Fibroblast of lung (primary cell): Measurements from ENCODE around the gene TPSG1.

Experiments
- EZH2 ChIP-seq: IDR thresholded peaks from 2 replicates; pipeline ENCODE4 v1.5.1; 2012; ENCODE audit warnings: low read length, control low read depth, mild to moderate bottlenecking; ENCODE audit errors: missing control alignments
- TF ChIP-seq, protein P1 (sequence below), 2 donors: IDR thresholded peaks in 1 of 2; conservative IDR thresholded peaks in 1 of 2; 1 replicate in 1 of 2; 2 replicates in 1 of 2; pipeline ENCODE4 v1.5.1; 2011 to 2012; ENCODE audit warnings: low read length in 2 of 2, control low read depth in 1 of 2, inconsistent platforms in 1 of 2, low read depth in 1 of 2, mild to moderate bottlenecking in 1 of 2

DNA sequence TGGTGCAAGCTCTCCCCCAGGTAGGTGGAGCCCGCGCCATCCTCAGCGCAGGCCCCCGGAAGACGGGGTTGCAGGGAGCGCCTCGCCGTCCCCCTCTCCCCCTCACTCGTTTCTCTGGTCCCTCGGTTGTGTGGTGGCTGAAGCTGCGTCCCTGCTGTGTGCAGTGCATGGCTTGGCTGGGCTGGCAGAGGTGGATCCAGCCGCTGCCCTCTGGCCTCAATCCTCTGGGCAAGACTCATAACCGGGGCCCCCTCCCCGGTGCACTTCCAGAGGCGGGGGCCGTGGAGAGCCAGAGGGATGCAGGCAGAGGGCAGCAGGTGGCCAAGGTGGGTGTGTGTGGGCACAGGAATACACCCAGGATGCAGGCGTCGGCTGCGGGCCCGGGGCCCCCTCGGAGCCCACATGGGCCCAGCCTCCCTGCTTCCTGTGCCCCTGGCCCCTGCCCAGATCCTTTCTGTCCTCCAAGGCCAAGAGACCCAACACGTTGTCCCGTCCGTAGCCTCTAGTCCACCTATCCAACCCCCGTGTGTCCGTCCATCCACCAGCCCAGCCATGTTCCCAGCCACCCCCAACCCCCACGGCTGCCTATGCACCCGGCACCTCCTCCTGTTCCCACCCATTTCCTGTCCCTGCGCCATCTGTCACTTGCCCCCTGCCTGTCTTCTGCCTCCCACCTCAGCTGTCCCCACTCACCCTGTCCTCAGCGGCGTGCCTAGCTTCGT lies 9.3 kb downstream of the TPSG1 start:
- TF ChIP-seq, protein P1, sequence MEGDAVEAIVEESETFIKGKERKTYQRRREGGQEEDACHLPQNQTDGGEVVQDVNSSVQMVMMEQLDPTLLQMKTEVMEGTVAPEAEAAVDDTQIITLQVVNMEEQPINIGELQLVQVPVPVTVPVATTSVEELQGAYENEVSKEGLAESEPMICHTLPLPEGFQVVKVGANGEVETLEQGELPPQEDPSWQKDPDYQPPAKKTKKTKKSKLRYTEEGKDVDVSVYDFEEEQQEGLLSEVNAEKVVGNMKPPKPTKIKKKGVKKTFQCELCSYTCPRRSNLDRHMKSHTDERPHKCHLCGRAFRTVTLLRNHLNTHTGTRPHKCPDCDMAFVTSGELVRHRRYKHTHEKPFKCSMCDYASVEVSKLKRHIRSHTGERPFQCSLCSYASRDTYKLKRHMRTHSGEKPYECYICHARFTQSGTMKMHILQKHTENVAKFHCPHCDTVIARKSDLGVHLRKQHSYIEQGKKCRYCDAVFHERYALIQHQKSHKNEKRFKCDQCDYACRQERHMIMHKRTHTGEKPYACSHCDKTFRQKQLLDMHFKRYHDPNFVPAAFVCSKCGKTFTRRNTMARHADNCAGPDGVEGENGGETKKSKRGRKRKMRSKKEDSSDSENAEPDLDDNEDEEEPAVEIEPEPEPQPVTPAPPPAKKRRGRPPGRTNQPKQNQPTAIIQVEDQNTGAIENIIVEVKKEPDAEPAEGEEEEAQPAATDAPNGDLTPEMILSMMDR (conservative IDR thresholded peaks at IDR 0.05 in 1 of 2, IDR thresholded peaks at IDR 0.05 in 1 of 2; ENCODE audit: low read depth in 1 of 2, low read length in 2 of 2) = no peak
- TF ChIP-seq EZH2 = no peak
